Measurements from ENCODE around the gene GRIN3B.

- TF ChIP-seq CTCF (IDR thresholded peaks at IDR 0.05; ENCODE audit: insufficient read depth, low read length) (no peak), POLR2AphosphoS5 (IDR thresholded peaks at IDR 0.05; ENCODE audit: low read depth) (no peak), REST (IDR thresholded peaks at IDR 0.05; ENCODE audit: insufficient replicate concordance, low read depth) (no peak), GABPA (IDR thresholded peaks at IDR 0.05; ENCODE audit: low read depth) (no peak), SPI1 (IDR thresholded peaks at IDR 0.05; ENCODE audit: borderline replicate concordance, low read depth) (no peak)
These were observed 23.7 kb upstream of the GRIN3B start for GRCh38 chr19:976476-976875.
